Fibroblast of skin of abdomen (primary cell): ENCODE data around the gene ST3GAL3.

Source experiments
- DNase-seq: peaks from one replicate; pipeline ENCODE4 v3.0.0-alpha.2; 2013

ST3GAL3 gene

GRCh38 chr1:43969746-43970466 is 262.6 kb downstream of the ST3GAL3 start, which contains the start of gene DPH2:
TSS of gene DPH2 (plus strand) at chr1:43970010. CDS start at chr1:43970176, 166 bp downstream.
- DNase-seq = peak; percentile 97

DNA sequence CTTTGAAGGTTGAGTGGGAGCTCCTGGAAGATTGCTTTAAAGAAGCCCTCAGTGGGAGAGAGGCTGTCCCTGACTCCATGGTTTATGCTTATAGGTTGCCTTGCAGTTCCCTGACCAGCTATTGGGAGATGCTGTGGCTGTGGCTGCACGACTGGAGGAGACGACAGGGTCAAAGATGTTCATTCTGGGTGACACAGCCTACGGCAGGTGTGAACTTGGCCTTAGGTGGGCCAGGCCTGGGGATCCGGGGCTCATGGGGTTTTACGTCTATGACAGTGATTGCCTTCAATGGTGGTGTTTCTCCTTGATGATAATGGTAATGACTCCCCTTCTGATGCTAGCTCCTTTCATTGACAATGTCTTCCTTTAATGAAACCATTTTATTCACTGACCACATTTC is 263.2 kb downstream of the ST3GAL3 start:
- no peak for DNase-seq

GRCh38 chr1:43970911-43971310 is 263.6 kb downstream of the ST3GAL3 start:
- no peak for DNase-seq

DNA sequence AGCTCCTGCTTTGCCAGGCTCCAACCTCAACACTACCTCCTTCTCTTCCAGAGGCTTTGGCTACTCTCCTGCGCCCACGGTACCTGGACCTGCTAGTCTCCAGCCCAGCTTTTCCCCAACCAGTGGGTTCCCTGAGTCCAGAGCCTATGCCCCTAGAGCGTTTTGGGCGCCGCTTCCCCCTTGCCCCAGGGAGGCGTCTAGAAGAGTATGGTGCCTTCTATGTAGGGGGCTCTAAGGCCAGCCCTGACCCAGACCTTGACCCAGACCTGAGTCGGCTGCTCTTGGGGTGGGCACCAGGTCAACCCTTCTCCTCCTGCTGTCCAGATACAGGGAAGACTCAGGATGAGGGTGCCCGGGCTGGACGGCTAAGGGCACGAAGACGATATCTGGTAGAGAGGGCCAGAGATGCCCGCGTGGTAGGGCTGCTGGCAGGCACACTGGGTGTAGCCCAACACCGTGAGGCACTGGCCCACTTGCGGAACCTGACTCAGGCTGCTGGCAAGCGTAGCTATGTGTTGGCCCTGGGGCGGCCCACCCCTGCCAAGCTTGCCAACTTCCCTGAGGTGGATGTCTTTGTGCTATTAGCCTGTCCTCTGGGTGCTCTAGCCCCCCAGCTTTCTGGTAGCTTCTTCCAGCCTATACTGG is 264.1 kb downstream of the ST3GAL3 start:
- DNase-seq = no peak

DNA sequence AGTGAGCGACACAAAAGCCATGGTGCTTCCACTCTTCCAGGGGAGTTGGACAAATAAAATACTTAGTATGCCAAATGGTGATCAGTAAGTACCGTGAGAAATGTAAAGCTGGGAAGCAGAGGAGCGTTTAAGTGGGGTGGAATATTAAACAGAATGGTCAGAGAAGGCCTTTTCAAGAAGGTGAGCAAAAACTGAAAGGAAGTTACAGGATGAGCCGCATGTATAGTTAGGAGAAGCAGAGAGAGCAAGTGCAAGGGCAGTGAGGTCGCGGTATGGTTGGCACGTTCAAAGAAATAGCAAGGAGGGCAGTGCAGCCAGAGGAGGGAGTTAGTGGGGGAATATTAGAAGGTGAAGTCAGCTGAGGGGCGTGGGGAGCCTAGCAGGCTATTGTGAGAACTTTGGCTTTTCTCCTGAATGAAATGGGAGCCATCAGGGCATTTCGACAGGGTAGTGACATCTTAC is 266.7 kb downstream of the ST3GAL3 start:
- DNase-seq = no peak

- peak; percentile 92 for DNase-seq
These were observed 267.3 kb downstream of the ST3GAL3 start, which contains the start of gene ATP6V0B for GRCh38 chr1:43974443-43975248. TSS of gene ATP6V0B (plus strand) at chr1:43974960. CDS start at chr1:43975041, 81 bp downstream.

- no peak for DNase-seq
These were observed 268.1 kb downstream of the ST3GAL3 start for GRCh38 chr1:43975249-43975961.

DNA sequence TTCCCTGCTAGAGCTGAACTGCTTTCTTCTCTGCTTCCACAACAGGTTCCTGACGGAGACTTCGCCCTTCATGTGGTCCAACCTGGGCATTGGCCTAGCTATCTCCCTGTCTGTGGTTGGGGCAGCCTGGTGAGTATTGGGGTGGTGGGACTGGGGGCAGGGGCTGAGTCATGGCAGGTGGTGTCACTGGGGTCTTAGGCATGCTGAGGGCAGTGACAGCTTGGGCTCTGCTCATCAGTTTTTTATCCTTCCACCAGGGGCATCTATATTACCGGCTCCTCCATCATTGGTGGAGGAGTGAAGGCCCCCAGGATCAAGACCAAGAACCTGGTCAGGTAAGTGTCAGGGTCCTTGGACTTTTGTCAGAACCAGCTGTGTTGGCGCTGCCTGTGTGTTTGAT is 268.7 kb downstream of the ST3GAL3 start:
- no peak for DNase-seq

- no peak for DNase-seq
These were observed 269.6 kb downstream of the ST3GAL3 start for GRCh38 chr1:43976890-43977289.

DNA sequence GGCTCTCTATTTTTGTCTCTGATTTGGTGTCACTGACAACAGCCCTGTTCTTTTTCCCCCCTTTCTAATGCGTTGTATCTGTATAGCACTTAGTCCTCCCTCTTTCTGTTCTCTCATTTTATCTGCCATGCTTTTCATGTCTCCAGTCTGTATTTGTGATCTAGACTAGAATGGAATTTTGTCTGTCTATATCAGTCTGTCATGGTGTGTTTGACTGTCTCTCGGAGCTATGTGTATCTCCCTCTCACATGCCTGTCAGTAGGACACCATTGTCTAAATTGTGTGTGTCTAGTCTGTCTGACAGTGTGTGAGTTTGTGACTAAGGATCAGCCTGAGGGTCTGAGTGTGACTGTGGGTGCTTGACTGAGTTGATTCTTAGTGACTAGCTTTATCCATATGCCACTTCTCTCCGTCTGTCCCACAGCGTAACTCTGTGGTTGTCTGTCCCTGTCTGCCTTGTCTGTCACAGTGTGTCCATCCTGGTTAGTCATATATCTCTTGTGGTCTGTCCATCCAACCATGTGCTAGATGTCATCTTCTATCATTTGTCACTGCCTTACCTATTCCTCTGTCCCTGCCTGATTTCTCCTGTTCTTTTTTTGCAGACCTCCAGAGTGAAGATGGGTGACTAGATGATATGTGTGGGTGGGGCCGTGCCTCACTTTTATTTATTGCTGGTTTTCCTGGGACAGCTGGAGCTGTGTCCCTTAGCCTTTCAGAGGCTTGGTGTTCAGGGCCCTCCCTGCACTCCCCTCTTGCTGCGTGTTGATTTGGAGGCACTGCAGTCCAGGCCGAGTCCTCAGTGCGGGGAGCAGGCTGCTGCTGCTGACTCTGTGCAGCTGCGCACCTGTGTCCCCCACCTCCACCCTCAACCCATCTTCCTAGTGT is 270.3 kb downstream of the ST3GAL3 start:
- DNase-seq = no peak

DNA sequence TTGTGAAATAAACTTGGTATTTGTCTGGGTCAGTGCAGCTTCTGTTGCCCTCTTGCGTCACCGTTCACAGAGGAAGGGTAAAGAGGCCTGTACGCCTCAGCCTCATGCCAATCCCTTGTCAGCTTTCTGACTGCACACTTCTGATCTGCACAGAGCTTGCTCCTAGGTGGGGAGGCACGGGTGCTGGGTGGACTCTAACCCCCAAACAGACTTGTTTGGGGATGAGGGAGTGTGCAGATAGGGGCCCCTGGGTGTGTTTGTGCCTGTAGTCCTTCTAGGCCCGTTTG is 270.9 kb downstream of the ST3GAL3 start:
- DNase-seq = no peak

DNA sequence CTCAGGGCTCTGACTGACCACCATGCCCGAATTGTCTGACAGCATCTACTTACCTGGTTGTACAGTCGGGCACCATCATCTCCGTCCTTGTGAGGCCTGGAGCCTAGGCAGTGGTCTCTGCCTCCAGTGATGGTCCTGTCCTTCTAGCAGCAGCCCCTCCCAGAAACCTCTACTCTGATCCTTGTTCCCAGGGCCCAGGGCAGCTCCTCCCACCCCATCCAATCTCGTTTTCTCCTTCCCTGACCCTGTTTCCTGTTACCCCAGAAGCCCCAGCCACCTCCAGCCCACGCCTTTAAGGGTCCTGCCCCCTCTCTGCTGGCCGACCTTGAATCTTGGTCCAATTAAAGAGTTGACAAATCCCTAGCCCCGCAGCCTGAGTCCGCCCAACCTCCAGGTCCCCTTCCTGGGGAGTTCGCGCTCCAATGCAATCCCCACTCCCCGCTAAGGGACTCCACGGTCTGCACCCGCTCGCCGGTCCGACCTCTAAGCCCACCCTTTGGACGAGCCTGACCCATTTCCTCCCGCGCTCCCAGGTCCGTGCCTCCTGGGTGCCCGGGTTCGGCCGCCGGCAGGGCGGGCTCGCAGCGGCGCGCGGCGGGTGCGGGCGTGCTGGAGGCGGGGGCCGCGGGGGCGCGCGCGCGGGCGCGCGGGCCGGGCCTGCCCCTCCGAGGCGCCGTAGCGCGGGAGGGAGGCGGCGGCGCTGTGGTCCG is 271.4 kb downstream of the ST3GAL3 start, which contains the start of gene B4GALT2:
B4GALT2 (plus strand) TSS at position 660 of the 710 bp plus-strand sequence. CDS start 1,951 bp downstream, outside the sequence.
- DNase-seq = peak; percentile 50

- DNase-seq = no peak
These were observed 271.9 kb downstream of the ST3GAL3 start for GRCh38 chr1:43979261-43979527.

- peak; percentile 73 for DNase-seq
These were observed 272.4 kb downstream of the ST3GAL3 start for GRCh38 chr1:43979528-43980254.

DNA sequence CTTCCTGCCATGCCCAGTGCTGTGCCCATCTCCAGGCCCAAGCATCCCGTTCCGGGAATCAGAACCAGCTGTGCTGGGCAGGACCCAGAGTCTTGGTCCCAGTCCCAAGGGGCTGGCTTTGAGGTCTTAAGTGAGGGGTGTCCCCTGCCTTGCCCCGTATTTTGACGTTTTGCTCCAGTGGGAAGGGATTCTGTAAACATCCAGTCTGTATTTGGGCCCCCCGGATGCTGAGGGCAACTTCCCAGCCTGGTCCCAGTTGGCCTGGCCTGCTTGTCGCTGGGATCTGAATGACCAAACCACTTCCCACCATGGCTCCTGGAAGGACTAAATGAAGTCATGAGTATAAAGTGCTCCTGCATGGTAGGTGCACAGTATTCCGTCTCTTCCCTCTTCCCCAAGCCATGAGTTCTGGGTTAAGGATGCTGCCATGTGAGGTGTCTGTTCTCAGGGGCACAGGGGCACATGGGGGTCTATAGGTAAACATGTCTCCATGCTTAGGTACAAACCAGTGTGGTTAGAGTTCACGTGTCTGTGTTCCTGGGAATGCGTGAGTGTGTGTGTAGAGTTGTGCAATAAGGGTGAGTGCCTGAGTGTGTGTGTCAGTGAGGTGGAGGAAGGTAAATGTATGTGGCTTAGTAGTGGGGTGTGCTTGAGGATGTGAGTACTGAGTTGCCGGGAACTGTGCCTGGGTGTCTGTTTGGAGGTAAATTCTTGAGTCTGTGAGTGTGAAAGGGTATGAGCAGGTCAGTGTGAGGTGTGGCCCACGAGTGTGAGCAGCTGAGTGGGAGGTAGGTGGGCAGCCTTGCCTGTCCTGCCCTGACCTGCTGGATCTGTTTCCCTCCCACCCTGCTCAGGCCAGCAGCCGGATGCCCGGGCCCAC is 273.2 kb downstream of the ST3GAL3 start:
- DNase-seq = peak; percentile 48
